Stimulated activated CD4-positive, alpha-beta T cell treated with anti-CD3 and anti-CD28 coated beads, Interleukin-2, amount 100 ng/mL, for 24 hours (primary cell): ENCODE results near the gene SIVA1.

Experiments
- DNase-seq, 2 donors: peaks; one replicate each; pipeline ENCODE4 v3.0.0-alpha.2; 2020

SIVA1 gene, protein sequence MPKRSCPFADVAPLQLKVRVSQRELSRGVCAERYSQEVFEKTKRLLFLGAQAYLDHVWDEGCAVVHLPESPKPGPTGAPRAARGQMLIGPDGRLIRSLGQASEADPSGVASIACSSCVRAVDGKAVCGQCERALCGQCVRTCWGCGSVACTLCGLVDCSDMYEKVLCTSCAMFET

GRCh38 chr14:104752735-104753527 is at the start of gene SIVA1:
Gene SIVA1 (plus strand): TSS chr14:104753147. CDS start chr14:104753202, 55 bp downstream.
- peak; percentile 99 to 100 for DNase-seq

DNA sequence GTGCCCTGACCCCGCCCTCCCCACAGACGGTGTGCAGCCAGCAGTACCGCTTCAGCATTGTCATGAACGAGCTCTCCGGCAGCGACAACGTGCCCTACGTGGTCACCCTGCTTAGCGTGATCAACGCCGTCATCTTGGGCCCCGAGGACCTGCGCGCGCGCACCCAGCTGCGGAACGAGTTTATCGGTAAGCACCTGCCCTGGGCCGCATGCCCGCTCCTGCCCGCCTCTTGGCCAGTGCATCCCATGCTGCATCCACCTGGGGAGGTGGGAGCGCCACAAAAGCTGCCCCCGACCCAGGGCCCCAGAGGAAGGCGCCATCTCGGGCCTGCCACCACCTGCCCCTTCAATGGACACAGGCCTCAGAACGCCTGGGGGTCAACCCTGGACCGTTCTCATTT is 49.7 kb upstream of the SIVA1 start:
- DNase-seq: no peak

DNA sequence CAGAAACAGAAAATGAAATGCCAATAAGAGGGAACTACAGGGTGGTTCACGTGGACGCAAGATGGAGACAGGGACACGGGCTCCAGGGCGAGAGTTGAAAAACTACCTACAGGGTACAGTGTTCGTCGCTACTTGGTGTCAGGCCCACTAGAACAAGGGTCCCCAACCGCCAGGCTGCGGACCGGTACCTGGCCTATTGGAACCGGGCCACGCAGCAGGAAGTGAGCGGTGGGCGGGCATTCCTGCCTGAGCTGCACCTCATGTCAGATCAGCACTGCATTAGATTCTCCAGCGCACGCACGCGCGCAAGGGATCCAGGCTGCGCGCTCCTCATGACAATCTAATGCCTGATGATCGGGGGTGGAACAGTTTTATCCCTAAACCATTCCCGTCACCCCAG is 48.7 kb upstream of the SIVA1 start:
- DNase-seq: no peak

- no peak for DNase-seq
Measured at GRCh38 chr14:104705340-104706047, 47.5 kb upstream of the SIVA1 start.

DNA sequence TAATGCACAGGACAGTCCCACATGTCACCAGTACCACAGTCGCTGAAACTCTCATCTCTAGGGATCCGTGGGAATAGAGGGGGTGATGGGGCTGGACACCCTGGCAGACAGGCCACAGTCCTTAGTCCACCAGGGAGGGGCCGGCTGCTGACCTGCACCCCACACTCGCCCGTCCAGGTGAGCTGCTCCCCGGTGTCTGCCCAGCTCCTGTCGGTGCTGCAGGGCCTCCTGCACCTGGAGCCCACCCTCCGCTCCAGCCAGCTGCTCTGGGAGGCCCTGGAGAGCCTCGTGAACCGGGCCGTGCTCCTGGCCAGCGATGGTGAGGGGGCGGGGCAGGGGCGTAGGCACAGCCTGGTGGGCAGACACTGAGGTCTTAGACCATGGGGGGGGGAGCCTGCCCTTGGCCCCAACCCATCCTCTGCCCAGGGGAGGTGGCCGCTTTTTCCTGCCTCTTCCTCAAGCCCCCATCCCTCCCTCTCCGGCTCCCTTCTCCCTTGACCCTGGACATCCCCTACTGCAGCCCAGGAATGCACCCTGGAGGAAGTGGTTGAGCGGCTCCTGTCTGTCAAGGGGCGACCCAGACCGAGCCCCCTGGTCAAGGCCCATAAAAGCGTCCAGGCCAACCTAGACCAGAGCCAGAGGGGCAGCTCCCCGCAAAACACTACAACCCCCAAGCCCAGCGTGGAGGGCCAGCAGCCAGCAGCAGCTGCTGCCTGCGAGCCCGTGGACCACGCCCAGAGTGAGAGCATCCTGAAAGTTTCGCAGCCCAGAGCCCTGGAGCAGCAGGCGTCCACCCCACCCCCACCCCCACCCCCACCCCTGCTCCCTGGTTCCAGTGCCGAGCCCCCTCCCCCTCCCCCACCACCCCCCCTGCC is 46.0 kb upstream of the SIVA1 start:
- DNase-seq: no peak

DNA sequence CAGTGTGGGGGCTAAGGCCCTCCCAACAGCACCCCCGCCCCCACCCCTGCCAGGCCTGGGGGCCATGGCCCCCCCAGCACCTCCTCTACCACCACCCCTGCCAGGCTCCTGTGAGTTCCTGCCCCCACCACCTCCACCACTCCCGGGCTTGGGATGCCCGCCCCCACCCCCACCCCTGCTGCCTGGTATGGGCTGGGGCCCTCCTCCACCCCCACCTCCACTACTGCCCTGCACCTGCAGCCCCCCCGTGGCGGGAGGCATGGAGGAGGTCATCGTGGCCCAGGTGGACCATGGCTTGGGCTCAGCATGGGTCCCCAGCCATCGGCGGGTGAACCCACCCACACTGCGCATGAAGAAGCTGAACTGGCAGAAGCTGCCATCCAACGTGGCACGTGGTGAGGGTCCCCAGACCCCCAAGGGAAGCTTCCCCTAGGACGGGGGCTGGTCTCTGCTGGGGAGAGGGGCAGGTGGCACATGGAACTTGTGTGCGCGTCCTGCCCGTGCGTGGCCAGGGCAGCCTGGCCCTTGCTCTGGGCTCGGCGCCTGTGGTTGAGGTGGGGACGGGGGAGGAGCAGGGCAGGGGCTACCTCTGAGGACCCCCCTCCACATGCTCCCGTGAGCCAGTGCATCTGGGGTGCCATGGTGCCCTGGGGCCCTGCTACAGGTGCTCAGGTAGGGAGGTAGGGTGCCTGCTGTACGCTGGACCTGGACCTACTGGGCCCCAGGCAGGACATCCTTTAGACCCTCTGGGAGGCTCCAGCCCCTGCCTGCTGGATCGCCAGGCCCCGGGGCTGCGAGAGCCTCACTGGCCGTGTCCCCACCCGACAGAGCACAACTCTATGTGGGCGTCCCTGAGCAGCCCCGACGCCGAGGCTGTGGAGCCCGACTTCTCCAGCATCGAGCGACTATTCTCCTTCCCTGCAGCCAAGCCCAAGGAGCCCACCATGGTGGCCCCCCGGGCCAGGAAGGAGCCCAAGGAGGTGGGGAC is 45.0 kb upstream of the SIVA1 start:
- DNase-seq: no peak

GRCh38 chr14:104708606-104709268 is 44.2 kb upstream of the SIVA1 start:
- DNase-seq: peak; percentile 78 to 82

GRCh38 chr14:104709387-104710039 is 43.4 kb upstream of the SIVA1 start:
- no peak for DNase-seq

DNA sequence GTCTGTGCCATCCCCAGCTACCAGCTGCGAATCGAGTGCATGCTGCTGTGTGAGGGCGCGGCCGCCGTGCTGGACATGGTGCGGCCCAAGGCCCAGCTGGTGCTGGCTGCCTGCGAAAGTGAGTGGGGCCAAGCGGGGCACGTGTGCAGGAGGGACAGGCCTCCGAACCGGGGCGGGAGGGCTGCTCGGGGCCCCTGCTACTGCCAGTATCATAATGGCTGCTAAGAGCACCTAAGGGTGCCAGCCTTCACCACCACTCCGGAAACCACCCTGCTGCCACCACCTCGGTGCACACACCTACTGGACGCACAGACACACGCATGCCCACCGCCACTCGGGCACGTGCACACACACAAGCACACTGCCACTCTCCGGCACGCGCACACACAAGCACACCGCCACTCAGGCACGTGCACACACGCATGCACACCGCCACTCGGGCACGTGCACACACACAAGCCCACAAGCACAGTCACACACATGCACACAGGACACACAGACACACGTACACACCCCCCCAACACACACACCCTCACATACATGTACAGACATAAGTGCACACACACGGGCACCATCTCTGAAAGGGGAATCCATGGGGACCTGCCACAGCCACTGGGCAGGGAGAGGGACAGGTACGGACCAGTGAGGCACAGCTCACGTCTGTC is 42.7 kb upstream of the SIVA1 start:
- no peak for DNase-seq

DNA sequence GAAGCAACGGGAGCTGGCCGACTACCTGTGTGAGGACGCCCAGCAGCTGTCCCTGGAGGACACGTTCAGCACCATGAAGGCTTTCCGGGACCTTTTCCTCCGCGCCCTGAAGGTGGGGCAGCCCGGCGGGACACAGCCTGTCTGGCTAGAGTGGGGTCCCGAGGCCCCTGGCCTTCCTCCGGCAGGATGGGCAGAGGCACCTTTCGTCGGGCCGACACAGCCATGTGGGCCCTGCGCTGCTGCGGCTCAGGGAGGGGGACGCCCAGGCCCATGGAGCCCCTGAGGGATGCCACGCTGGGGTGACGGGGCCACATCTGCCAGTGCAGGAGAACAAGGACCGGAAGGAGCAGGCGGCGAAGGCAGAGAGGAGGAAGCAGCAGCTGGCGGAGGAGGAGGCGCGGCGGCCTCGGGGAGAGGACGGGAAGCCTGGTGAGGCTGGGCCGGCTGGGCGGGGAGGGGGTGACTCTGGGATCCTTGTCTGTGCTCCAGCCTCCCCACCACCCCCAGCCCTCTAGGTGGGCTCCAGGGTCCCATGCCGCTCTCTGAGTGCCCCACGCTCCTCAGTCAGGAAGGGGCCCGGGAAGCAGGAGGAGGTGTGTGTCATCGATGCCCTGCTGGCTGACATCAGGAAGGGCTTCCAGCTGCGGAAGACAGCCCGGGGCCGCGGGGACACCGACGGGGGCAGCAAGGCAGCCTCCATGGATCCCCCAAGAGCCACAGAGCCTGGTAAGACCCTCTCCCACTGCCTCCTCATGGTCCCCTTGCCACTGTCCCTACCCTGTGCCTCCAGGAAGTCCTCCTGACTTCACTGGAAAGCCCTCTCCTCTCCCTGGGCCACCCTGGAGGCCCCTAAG is 39.8 kb upstream of the SIVA1 start:
- no peak for DNase-seq

- no peak for DNase-seq
Measured at GRCh38 chr14:104714066-104714465, 38.9 kb upstream of the SIVA1 start.

GRCh38 chr14:104714681-104715080 is 38.3 kb upstream of the SIVA1 start:
- DNase-seq: no peak

DNA sequence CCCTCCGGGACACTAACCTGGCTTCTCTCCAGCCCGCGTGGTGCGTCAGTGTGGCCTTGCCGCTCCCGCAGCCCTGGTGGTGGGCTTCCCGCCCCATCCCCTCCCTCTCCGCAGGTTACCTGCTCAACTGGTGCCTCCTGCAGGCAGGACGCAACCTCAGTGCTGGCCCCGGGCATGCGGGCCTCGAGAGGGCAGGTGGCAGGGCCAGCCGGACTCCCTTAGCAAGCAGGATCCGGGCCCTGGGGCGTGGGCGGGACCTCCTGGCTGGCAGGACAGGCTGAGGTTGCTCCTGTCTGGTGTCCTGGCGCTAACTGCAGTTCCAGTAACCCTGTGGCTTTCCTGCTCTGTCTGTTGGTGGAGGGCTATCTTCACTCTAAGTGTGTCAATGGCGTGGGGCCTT is 37.5 kb upstream of the SIVA1 start:
- DNase-seq: no peak

GRCh38 chr14:104715871-104716270 is 37.1 kb upstream of the SIVA1 start:
- DNase-seq: no peak

DNA sequence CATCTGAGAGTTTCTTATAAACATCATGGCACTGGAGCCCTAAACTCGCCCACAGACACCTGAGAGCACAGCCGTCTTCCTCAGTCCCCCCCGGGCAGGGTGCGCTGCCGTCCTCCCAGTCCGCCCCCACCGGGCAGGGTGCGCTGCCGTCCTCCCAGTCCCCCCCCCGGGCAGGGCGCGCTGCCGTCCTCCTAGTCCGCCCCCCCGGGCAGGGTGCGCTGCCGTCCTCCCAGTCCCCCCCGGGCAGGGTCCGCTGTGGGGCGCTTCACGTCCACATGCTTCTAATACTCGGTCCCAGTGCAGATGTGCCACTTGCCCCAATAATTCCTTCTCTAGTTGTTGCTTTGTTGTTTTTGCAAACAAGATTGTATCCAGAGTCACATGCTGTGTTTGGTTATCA is 35.8 kb upstream of the SIVA1 start:
- no peak for DNase-seq

- no peak for DNase-seq
Measured at GRCh38 chr14:104717646-104718045, 35.3 kb upstream of the SIVA1 start.

- DNase-seq: no peak
Measured at GRCh38 chr14:104718147-104718546, 34.8 kb upstream of the SIVA1 start.

GRCh38 chr14:104718871-104719270 is 34.1 kb upstream of the SIVA1 start:
- no peak for DNase-seq

DNA sequence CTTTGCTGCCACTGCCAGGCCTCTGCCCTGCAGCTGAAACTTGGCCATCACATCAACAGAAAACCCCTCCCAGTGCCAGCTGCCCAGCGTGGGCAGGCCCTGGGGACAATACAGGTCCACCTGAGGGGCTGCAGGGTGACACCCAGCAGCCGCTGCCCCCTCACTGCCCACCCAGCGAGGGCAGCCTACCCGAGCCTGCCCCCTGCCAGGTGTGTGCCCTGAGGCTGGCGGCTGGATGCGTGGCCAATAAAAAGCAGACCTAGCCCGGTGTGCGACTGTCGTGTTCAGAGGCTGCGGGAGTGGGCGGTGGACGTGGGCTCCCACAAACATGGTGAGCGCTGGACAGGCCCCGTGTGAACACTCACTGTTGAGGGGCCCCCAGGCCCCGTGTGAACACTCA is 33.6 kb upstream of the SIVA1 start:
- DNase-seq: no peak
